OCI-M2 (cell line): Measurements from ENCODE around the gene GPLD1.
"Not testable (repeated sequence)": the region's sequence is repeated elsewhere in the genome, so short reads cannot be mapped to it uniquely, and the experiment has no call there.

ENCODE experiments used
- DNase-seq: peaks from one replicate; lab custom pipeline; 2025; ENCODE audit not compliant: unreplicated experiment; lab: John Stamatoyannopoulos, UW

GPLD1 gene

DNA sequence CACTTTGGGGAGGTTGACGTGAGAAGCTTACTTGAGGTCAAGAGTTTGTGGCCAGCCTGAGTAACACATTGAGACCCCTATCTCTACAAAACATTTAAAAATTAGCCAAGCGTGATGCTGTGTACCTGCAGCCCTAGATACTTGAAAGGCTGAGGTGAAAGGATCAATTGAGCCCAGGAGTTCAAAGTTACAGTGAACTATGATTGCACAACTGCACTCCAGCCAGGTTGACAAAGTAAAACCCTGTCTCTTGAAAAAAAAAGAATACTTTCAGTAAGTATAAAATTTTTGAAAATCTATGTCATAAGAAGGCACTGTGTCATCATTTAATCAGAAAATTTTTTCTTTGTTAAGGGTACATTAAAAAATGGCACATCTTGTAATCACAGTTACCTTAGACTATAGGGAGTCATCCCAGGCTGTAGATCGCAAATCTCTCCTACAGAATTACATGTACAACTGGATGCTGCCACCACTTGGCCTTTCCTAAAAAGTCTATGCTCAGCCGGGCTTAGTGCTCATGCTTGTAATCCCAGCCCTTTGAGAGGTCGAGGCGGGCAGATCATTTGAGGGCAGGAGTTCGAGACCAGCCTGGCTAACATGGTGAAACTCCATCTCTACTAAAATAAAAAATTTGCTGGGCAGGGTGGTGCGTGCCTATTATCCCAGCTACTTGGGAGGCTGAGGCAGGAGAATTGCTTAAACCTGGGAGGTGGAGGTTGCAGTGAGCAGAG is 103.7 kb downstream of the GPLD1 start:
- no peak for DNase-seq

GRCh38 chr6:24384369-24385130 is 104.8 kb downstream of the GPLD1 start:
- not testable (repeated sequence) for DNase-seq

DNA sequence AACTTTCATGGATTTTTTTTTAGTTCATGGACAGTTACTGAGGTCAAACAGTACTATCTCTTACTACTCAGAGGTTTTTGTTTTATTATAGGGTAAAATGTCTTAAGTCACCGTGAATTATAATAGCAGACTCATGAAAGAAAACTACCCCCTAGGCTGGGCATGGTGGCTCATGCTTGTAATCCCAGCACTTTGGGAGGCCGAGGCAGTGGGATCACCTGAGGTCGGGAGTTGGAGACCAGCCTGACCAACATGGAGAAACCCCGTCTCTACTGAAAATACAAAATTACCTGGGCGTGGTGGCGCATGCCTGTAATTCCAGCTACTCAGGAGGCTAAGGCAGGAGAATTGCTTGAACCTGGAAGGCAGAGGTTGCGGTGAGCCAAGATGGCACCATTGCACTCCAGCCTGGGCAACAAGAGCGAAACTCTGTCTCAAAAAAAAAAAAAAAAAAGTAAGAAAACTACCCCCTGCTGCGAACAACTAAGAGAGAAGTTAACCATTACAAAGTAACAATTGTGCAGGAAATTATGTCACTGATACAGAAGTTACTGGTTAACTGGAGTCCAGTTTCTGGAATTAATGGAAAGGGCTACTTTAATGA is 106.4 kb downstream of the GPLD1 start:
- DNase-seq = not testable (repeated sequence)

- DNase-seq = no peak
Measured at GRCh38 chr6:24382220-24382540, 107.2 kb downstream of the GPLD1 start.

DNA sequence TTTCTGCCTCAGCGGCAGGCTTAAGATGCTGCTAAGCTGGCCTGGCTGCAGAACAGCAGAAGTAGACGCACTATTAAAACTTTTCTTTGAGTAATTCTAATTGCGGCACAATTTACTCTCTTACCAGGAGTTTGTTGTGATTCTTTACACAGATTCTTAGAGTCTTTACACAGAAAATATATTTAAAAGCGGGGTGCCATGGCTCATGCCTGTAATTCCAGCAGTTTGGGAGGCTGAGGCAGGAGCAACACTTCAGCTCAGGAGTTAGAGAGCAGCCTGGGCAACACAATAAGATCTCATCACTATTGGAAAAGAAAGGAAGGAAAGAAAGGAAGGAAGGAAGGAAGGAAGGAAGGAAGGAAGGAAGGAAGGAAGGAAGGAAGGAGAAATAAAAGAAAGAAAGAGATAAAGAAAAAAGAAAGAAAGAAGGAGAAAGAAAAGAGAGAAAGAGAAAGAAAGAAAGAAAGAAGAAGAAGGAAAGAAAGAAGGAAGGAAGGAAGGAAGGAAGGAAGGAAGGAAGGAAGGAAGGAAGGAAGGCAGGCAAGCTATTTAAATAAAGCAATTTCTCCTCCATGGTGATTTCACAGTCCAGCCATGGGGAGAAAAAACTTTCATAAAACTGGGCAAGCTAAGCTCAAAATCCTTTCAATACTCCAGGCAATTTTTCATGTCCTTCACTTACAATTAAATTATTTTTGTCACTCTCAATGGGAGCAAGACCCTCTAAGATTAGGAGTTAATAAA is 107.7 kb downstream of the GPLD1 start:
- no peak for DNase-seq

DNA sequence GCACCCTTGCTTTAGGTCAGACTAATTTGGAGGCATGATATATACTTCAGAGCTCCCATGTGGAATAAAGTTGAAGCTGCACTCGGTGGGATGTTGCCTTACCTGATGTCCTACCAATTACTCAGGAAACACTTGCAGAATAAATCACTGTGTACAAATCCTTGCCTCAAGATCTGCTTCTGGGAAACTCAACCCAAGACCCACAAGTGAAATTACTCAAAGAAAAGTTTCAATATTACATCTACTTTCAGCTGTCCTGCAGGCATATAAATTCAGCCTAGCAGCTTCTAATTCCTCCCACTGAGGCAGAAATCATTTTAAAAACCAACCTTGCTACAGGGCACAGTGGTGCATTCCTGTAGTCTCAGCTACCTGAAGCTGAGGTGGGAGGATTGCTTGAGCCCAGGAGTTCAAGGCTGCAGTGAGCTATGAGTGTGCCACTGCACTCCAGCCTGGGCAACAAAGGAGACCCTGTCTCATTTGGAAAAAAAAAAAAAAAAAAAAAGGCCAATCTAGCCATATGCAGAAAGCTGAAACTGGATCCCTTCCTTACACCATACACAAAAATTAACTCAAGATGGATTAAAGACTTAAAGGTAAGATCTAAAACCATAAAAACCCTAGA is 110.8 kb downstream of the GPLD1 start:
- no peak for DNase-seq
